Adipose tissue (tissue), 3 donors: ENCODE results near the gene NEMP1. TPM values are rescaled to one million over a fixed set of nuclear protein-coding genes. Genes with fewer than 3 reads are reported as not detected.
A peak's percentile ranks its signal among the peaks of the same experiment; 100 is the strongest.
"Not testable (repeated sequence)": the region's sequence is repeated elsewhere in the genome, so short reads cannot be mapped to it uniquely, and the experiment has no call there.

Experiments used
- H3K27ac ChIP-seq: one replicate; pipeline ENCODE4 v1.5.1; 2013; ENCODE audit warnings: low read depth, low read length
- WGBS, 3 donors: extraction: QIAGEN DNeasy Blood & Tissue Kit; methylation state at CpG; one replicate each; pipeline ENCODE4 v1.1.7; 2013; 5-methylcytosine and 5-hydroxymethylcytosine counted together
- polyA plus RNA-seq, 3 donors: library from polyadenylated mRNA; stranded (reverse); fragments of 200-250 nt; gene quantifications; one replicate each; pipeline ENCODE4 v1.2.3, GENCODE V29; 2013
- donor health status: healthy with polysubstance abuse.
- donor health status: Bipolar disorder and iron deficiency.
- donor health status: healthy.

Gene NEMP1
- 1 to 10 TPM; 1.7 to 2.3 (median 1.8) TPM for polyA plus RNA-seq

DNA sequence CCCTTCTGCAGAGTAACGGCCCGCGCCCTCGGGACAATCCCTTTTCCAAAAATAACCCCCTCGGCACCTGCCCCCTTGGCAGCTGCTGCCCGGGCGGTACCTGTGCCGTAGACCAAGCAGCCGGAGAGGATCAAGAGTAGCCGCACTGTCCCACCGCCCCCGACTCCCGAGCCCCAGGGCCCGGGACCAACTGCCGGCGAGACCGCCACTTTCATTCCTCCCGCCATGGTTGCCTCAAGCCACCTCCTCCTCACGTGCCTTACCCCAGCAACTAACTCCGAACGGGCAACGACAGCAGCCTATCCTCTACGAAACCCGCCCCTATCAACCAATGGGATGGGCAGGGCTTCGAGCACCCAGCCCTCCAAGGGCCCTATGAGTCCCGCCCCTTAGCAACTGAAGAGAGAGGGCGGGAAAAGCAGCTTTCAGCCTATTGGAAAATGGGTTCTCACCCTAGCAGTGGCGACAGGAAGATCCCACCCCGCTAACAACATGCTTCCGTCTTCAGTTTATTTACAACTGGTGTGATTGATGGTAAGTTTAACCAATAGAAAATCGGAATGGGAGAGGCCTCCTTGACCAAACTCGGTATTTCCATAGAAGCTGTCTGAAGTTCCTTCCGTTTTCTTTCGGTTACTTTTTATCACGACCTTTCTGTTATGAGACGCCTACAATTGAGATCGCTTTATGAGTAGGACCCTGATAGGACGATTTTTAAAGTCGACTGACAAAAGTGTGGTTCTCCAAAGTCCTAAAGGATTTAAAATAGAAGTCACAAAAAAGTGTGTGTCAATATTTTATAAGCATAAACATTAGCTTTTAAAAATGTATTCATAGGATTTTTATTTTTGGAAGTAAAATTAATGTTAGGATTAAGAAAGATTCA, at the start of gene NEMP1:
NEMP1 (minus strand) TSS at position 273 of the 886 bp plus-strand sequence; CDS start at position 227, 46 bp downstream.
- 0 to 1% (median 0%) methylated on average over 39 of the region's 39 CpGs for WGBS, 3 donors
- peak within 1 kb of the TSS; percentile 2 for H3K27ac ChIP-seq

GRCh38 chr12:57127726-57128518, 49.3 kb upstream of the NEMP1 start, which contains the start of gene LRP1:
Gene LRP1 (plus strand): TSS chr12:57128483. CDS start chr12:57128965, 482 bp downstream.
- 0 to 1% (median 0%) methylated on average over 40 to 57 of the region's 57 CpGs for WGBS, 3 donors
- peak within 1 kb of the TSS; percentile 74 for H3K27ac ChIP-seq

DNA sequence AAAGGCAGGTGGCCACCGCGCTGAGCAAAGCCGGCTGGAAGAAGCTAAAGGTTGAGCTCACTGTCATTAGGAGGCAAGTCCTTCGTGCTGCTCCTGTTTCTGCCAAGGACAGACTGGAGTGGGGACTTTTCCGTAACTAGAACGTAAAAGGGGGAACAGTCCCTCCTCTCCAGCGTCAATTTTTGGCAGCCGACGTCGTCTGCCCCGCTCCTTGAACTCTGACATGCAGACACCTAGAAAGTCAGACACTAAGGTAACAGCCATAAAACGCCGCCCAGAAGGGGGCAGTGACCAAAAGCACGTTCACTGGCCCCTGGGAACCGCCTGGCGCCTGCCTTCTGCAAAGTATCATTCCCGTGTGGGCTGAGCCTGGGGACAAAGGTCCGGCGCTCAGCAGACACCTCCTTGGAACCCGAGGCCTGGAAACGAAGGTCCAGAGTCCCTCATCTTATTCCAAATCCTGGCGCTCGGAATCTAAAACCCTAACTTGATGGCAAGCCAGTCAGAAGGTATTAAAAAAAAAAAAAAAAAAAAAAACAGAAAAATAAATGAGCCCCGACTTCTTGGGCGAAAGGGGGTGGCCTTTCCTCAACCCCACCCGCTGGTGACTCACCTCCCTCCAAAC, 48.6 kb upstream of the NEMP1 start:
- H3K27ac ChIP-seq: no peak overlapping the region
- 3 to 6% (median 4%) methylated on average over 26 of the region's 26 CpGs for WGBS, 3 donors

DNA sequence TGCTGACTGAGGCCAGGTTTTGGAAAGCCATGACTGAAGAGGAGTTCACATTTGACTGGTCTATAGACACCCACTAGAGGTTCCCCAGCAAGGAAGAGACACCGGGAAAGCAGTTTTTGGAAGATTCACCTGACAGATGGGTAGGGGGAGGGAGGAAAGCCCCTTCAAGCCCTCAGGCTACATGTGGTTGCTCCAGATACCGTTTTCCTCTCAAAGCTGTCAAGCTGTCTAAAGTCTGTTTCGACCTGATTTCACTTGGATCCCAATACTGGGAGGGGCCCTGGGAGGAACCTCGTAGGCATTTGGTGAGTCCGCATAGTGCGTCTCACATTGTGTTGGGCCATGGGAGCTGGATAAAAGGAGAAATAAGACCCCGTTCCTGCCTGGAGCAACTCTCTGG, 48.0 kb upstream of the NEMP1 start:
- H3K27ac ChIP-seq: no peak overlapping the region
- 37 to 51% (median 43%) methylated on average over 7 of the region's 7 CpGs for WGBS, 3 donors

DNA sequence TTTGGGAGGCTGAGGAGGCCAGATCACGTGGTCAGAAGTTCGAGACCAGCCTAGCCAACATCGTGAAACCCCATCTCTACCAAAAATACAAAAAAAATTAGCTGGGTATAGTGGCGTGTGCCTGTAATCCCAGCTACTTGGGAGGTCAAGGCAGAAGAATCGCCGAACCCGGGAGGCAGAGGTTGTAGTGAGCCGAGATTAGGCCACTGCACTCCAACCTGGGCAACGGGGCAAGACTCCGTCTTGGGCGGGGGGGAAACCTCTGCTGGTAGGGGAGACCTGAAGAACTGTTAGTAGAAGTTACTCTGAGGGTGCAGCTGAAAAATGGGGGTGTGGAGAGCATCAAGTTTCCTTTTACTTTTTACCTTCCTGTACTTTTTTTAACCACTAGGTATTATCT, 47.5 kb upstream of the NEMP1 start:
- 91 to 95% (median 92%) methylated on average over 11 of the region's 11 CpGs for WGBS, 3 donors
- H3K27ac ChIP-seq: no peak overlapping the region

- H3K27ac ChIP-seq: no peak overlapping the region
- WGBS, 3 donors: 13 to 17% (median 15%) methylated on average over 10 of the region's 10 CpGs
Measured at GRCh38 chr12:57124261-57124877, 45.8 kb upstream of the NEMP1 start.

DNA sequence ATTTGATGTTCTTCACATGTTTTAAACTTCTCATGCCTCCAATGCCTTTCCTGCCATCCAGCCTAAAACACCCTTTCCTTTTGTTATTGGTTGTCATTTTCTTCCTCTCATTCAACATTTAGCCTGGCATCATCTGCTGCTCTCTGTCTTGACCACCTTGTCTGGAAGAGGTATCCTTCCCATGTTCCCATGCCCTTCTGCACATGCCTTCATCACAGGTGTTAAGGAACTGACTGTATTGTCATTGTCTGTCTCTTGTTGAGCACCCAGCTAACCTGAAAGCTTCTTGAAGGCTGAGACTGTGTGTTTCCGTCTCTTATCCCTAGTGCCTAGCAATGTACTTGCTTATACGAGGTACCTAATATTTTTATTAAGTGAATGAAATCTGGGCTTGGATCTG, 45.2 kb upstream of the NEMP1 start:
- WGBS, 3 donors: 38 to 57% (median 52%) methylated on average over 2 of the region's 2 CpGs
- H3K27ac ChIP-seq: no peak overlapping the region

DNA sequence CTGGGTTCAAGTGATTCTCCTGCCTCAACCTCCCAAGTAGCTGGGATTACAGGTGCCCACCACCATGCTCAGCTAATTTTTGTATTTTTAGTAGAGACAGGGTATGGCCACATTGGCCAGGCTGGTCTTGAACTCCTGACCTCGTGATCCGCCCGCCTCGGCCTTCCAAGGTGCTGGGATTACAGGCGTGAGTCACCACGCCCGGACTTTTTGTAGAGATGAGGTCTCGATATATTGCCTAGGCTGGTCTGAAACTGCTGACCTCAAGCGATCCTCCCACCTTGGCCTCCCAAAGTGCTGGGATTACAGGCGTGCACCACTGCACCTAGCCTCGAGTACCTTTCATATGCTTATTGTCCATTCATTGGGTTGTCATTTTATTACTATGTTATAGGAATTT, 42.1 kb upstream of the NEMP1 start:
- WGBS, 3 donors: 89 to 92% (median 90%) methylated on average over 11 of the region's 11 CpGs
- H3K27ac ChIP-seq: not testable (repeated sequence)

- WGBS, 3 donors: 89 to 90% (median 89%) methylated on average over 5 of the region's 5 CpGs
- no peak overlapping the region for H3K27ac ChIP-seq
Measured at GRCh38 chr12:57119294-57120085, 40.9 kb upstream of the NEMP1 start.

- 60 to 92% (median 86%) methylated on average over 1 of the region's 1 CpG for WGBS, 3 donors
- no peak overlapping the region for H3K27ac ChIP-seq
Measured at GRCh38 chr12:57118711-57119271, 40.2 kb upstream of the NEMP1 start.

DNA sequence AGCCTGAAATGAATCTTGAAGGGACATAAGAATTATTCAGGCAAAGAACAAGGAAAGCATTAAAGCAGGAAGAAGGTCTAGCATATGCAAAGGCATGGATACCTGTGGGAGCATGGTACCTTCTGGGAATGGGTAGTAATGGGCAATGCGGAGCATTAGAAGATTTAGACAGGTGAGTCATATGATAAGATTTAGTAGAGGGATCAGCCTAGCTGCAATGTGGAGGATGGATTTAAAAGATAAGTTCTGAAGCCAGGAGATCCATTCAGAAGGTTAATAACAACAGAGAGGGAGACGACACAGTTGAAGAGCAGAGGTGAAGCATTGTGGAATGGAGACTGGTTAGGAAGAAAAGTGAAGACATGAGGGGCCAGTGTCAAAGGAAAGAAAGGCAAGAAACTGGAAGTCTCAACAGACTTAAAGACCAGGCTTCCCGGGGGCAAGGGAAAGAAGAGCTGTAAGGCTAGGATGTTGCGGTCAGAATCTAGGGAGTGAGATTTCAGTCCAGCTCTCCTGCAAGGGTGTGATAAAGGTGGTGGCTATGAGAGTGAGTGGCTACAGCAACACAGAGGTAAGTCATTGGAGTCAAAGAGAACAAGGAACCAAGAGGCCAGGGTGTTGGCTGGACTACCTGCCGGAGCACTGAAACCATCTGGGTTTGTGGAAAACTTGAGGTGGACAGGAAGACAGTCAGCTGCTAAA, 38.1 kb upstream of the NEMP1 start:
- WGBS, 3 donors: 73 to 93% (median 76%) methylated on average over 5 of the region's 5 CpGs
- no peak overlapping the region for H3K27ac ChIP-seq

DNA sequence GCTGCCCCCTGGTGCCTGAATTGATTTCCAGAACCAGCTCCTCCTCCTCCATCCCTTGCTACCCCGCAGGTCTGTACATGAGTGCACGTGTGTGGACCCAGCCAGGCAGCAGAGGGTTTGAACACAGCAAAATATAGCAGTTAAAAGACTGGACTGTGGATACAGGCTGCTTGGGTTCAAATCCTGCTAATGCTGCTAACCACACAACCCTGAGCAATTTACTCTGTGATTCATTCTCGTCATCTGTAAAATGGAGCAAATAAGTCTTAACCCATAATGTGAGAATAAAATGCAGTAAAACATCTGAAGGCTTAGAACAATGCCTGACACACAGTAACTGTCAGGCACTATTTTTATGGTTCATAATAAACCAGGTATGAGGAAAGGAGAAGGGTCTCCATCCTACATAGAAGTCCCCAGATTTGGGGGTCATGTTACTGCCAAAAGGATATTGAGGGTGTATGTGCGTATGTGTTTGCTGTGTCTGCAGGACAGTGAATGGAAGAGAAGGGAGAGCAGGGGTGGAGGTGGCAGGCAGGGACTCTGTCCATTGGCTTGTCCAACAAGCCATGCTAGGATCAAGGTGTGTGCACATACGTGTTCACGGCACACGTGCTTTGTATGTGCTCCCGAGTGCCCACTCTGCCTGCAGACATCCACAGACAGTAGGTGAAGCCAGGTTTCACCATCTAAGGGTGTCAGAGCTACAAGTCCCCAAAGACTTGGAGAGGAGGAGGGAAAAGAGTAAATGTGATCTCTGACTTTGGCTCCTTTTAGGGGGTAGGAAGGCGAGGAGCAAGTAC, 34.1 kb upstream of the NEMP1 start:
- 58 to 65% (median 65%) methylated on average over 9 of the region's 9 CpGs for WGBS, 3 donors
- no peak overlapping the region for H3K27ac ChIP-seq

GRCh38 chr12:57111031-57111734, 32.6 kb upstream of the NEMP1 start, which contains the start of gene STAT6:
Gene STAT6 (minus strand): TSS chr12:57111362. CDS start chr12:57108278, 3,084 bp downstream.
- 0 to 2% (median 1%) methylated on average over 8 to 13 of the region's 13 CpGs for WGBS, 3 donors
- peak within 1 kb of the TSS; percentile 94 for H3K27ac ChIP-seq

DNA sequence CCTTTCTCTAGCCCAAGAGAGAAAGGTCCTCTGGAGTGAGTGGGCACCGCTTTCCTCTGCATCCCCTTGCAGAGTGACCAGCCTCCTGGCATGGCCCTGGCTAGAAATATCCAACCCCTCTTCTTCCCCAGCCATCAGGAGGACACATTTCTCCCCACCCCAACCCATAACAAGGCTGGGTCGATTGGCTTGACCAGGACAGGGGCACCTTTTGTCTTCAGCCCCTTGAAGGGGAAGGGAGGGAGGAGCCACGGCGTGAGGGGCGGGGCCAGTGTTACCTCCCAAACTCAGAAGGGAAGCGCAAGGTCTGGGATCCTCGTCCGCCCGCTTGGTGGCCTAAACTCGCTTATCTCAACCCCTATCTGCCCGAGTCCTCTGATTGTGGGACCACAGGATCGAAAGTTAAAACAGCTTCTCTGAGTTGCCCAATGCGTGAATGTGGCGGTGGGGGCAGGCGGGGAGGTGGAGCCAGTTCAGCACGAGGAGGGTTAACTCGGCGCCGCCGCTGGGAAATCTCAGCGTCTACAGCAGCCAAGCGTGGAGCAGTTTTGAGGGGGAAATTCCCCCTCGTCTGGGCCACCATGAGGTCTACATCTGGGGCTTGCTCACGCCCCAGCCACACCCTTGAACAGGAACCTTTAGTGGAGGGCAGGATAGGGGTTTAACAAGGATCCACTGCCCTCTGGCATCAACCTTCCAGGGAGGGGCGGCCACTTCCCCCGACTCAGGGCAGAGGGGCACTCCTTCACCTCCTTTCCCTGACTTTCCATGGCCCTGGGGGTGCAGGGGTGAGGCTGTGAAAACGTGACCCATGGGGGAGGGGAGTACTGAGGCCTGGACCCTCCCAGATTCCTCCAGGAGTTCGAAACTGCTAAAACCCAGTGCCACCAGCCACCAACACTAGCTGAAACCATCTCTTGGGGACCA, 31.8 kb upstream of the NEMP1 start:
- WGBS, 3 donors: 3 to 4% (median 3%) methylated on average over 28 of the region's 28 CpGs
- H3K27ac ChIP-seq: peak overlapping the region; percentile 94
